RWPE1 (cell line): Measurements from ENCODE around the gene IDH2.

ENCODE experiments used
- CTCF ChIA-PET: fragments of 350-600 bp; sonication (Branson Sonifier 250); formaldehyde crosslinking; extraction: SDS; loops from one replicate; lab custom pipeline; 2021; lab: Yijun Ruan, JAX
- POLR2A ChIA-PET: fragments of 400-600 bp; formaldehyde crosslinking; extraction: SDS; loops from one replicate; lab custom pipeline; 2020; ENCODE audit warnings: antibody characterized with exemption; ENCODE audit not compliant: low non-redundant PET; lab: Yijun Ruan, JAX
- DNase-seq: peaks from one replicate; pipeline ENCODE4 v3.0.0; 2012; ENCODE audit warnings: low spot score
- H3K27ac ChIP-seq: fragments of 450-650 bp; 2 replicates; pipeline ENCODE4 v1.5.1; 2017
- TF ChIP-seq, protein P1 (sequence below): fragments of 450-650 bp; conservative IDR thresholded peaks from 2 replicates; pipeline ENCODE4 v1.5.1; 2017; ENCODE audit warnings: low read depth, mild to moderate bottlenecking

Gene IDH2

DNA sequence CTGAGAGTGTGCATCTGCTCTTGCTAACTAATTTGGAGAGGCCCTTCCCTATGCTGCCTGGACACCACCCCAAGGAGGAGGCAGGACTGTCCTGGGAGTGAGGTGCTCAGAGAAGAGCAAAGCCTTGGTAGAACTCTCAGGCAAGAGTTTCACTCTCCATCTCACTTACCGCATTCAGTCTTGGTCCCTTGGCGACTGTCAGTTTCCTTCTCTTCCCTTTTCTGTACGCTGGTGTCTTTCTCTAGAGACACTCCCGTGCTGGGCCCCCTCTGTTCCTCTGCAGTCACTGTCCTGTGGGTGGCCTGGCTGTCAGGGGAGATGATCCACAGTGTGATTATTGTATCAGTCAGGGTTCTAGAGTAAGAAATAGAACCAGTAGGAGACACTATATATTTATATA lies 44.0 kb downstream of the IDH2 start:
- no peak overlapping the region for H3K27ac ChIP-seq
- ChIA-PET CTCF (no interaction called here), POLR2A (no interaction called here)
- TF ChIP-seq, protein P1, sequence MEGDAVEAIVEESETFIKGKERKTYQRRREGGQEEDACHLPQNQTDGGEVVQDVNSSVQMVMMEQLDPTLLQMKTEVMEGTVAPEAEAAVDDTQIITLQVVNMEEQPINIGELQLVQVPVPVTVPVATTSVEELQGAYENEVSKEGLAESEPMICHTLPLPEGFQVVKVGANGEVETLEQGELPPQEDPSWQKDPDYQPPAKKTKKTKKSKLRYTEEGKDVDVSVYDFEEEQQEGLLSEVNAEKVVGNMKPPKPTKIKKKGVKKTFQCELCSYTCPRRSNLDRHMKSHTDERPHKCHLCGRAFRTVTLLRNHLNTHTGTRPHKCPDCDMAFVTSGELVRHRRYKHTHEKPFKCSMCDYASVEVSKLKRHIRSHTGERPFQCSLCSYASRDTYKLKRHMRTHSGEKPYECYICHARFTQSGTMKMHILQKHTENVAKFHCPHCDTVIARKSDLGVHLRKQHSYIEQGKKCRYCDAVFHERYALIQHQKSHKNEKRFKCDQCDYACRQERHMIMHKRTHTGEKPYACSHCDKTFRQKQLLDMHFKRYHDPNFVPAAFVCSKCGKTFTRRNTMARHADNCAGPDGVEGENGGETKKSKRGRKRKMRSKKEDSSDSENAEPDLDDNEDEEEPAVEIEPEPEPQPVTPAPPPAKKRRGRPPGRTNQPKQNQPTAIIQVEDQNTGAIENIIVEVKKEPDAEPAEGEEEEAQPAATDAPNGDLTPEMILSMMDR = no peak
- no peak for DNase-seq

DNA sequence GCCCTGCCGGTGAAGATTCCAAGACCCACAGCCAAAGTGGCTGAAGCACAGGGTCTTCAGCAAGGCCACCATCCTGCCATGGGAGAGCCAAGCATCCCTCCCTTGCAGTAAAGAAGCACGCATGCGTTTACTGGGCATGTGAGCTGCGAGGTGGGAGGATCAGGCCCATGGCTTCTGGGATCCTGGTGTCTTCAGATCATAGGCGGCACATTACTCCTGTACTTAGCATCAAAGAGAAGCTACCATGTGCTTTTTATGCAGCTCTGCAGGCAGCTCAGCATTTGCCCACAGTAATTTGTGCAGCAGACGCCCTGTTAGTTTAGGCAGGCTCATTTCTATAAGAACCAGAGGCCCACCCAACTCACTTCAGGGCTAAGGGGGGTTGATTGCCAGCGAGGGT lies 45.7 kb downstream of the IDH2 start:
- POLR2A ChIA-PET = no interaction called here
- TF ChIP-seq, protein P1 = no peak
- CTCF ChIA-PET = interaction anchor here (0.6 kb wide), 1 partner anchor 158 kb away, joined by 5 read pairs; no protein-coding TSS in a partner anchor
- DNase-seq = no peak
- H3K27ac ChIP-seq = no peak overlapping the region

DNA sequence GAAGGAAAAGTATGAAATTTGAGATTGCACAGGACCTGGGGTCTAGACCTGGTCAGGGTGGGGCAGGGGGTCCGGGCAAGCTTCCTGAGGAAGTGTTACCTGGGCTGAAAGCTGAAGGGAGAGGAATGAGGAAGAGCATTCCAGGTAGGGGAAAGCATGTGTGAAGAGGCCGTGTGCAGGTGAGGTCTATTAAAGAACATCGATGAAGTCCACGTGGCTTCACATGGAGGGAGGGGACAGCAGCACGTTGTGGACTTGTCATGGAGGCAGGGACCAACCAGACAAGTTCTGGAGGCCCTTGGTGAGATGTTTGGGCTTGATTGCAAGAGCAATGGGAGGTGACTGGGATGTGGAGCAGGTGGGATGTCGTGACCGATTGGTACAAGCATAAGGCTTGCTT lies 47.1 kb downstream of the IDH2 start:
- TF ChIP-seq, protein P1 = no peak
- no peak overlapping the region for H3K27ac ChIP-seq
- ChIA-PET CTCF (no interaction called here), POLR2A (no interaction called here)
- no peak for DNase-seq

DNA sequence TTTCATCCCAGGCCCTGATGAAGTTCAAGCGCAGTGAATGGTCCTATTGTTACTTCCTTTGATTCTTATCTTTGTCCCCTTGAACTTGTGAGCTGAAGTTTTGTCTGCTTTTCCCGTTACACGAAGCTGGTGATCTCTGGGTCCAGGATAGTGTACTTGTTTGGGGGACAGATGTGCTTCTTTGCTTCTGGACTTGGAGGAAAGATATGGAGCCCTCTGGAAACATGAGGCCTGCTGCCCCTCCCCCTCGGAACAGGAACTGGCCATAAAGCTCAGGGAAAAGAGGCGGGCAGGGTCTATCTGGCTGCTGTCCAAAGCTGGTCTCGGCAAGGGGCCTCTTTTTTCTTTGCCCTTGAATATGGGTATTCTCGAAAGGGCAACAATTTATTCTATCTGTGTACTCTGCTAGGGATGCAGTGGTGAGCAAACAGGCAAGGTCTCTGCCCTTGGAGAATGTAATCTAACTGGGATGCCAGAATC lies 47.6 kb downstream of the IDH2 start:
- CTCF ChIA-PET = no interaction called here
- TF ChIP-seq, protein P1 = no peak
- POLR2A ChIA-PET = no interaction called here

DNA sequence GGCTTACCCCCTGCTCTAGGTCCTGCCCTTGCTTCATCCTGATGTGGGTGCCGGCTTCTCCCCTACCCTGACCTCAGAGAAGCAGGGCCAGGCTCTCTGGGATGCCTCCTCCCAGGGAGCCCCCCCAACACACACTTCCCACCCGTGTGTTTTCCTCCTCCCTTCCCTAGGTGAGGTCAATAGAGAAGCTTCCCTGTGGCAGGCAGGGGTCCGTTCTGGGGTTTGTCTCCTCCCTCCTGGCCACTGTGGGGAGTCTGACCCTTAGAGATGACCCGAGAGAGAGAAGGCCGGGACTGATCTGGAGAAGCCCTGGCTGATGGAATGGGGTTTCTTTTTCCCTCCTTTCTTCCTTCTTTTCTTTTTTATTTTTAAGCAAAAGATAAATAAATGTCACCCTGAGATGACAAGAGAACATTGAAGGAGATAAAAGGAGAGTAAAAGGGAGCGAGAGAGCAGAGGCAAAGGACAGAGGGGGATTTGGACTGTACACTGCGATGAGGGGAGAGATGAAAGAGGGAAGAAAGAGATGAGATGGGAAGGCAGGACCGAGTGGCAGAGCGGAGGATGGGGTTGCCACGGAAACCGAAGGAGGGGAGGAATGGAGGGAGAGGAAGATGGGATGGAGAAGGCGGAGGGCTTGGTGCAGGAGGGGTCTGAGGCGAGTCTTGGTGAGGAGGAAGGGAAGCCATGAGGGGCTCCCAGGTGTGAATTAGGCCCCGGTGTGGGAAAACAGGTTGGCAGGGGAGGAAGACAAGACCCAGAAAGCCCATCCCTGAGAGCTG lies 48.4 kb downstream of the IDH2 start:
- no peak for DNase-seq
- CTCF ChIA-PET = interaction anchor here (0.7 kb wide), 1 partner anchor 895 kb away, joined by 3 read pairs; no protein-coding TSS in a partner anchor
- TF ChIP-seq, protein P1 = no peak
- POLR2A ChIA-PET = no interaction called here
- no peak overlapping the region for H3K27ac ChIP-seq

More for the DNA sequence above, 47.6 kb downstream of the IDH2 start:
- no peak overlapping the region for H3K27ac ChIP-seq
- no peak for DNase-seq

DNA sequence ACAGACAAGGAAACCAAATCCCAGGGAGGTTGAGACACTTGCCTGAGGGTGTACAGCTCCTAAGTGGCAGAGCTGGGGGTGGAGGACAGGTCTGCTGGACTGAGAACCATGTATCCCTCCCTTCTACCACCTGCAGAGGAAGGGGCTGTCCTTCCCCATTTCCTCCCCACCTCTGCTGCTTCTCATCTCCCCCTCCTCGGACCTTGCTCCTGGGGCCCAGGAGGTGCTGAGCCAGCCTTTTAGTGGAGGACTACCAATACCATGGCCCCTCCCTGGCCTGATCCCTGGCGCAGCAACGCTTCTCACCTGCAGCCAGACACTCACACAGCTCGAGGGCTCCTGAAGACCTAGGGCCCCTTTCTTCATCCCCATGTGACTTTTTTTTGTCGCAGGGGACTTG lies 50.4 kb downstream of the IDH2 start:
- TF ChIP-seq, protein P1 = no peak
- H3K27ac ChIP-seq = no peak overlapping the region
- DNase-seq = no peak
- CTCF ChIA-PET = interaction anchor here (0.7 to 0.8 kb wide), 2 partner anchors 12 to 20 kb away, joined by 3 to 5 read pairs; no protein-coding TSS in a partner anchor
- POLR2A ChIA-PET = no interaction called here
